ENCODE data around the gene TCP1. TPM values are rescaled to one million over a fixed set of nuclear protein-coding genes. Genes with fewer than 3 reads are reported as not detected.

TCP1 gene
- total and polyA plus RNA-seq, 2 of the 8 experiments (the other 6 are each of a cell fraction or from before 2014, with no cell fraction given) = 117 to 348 TPM

DNA sequence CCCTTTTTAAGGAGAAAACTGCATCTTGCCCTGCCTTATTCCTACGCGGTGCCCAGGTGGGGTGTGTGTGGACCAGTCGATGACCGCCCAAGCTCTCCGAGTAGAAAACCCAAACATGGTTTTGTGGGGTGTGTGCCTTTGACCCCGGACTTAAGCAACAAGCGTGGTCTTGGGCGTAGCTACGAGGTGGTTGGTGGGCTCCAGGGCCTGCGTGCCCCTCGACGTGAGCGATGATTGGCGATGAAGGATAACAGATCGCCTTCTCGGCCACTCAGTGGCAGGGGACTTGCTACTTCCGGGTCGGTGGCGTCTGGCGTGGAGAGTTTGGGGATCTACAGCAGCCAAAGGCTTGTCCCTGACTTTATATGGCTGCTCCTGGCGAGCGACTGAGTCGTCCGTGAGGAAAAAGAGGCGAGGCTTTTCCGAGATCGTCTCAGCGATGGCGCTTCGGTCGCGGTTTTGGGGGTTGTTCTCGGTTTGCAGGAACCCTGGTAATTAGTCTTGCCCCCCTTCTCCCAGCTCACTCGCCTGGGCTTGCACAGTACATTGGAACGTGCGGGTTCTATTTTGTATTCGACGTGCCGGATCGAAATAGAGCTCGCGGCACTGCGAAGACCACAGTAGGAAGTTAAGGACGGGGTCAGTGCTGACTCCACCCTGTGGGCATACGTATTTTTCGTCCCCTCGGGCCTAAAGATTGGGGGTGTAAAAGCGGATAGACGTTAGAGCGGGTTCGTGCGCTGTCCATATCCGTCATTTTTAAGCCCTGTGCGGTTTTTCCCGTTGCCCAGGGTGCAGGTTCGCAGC, 950 bp upstream of the TCP1 start, which contains the start of gene MRPL18:
TSS of gene MRPL18 (plus strand) at position 319 of the 807 bp plus-strand sequence. CDS start at position 440, 121 bp downstream.
- Histone ChIP-seq H3K4ac (replicated peaks; ENCODE audit: insufficient read length, low read depth, low read length) (peak within 1 kb of the TSS; percentile 76), H3K27ac (ENCODE audit: low read depth, low read length) (peak within 1 kb of the TSS; percentile 91), H3K9ac (replicated peaks in 1 of 4; ENCODE audit: extremely low read depth in 1 of 4, low read depth in 3 of 4, low read length in 3 of 4) (peak within 1 kb of the TSS; percentile 96 to 98 (median 97)), H2BK120ac (replicated peaks; ENCODE audit: low read depth, low read length) (peak within 1 kb of the TSS; percentile 38), H3K27me3 (replicated peaks in 1 of 4; ENCODE audit: control insufficient read depth in 3 of 4, extremely low read depth in 1 of 4, insufficient read depth in 3 of 4, low read length in 3 of 4) (no peaks in the 10 kb centered on the region), H2BK5ac (ENCODE audit: low read depth, low read length) (peak within 1 kb of the TSS; percentile 98), H3K4me1 (replicated peaks in 1 of 4; ENCODE audit: control insufficient read depth in 3 of 4, insufficient read depth in 4 of 4, low read length in 3 of 4) (peaks cover 0 to 12% (median 7%) of the 10 kb centered on the region in 4 experiments; a peak in 4 of 7 replicates), H3K79me2 (ENCODE audit: control insufficient read depth in 1 of 2, insufficient read depth in 2 of 2, low read length in 2 of 2) (peaks cover 20 to 77% of the 10 kb centered on the region in 2 experiments), H2BK20ac (ENCODE audit: low read length) (no peak within 1 kb of the TSS), H4K8ac (ENCODE audit: extremely low read depth, insufficient read depth, low read length) (peak within 1 kb of the TSS; percentile 98), H2BK12ac (ENCODE audit: low read depth, low read length) (peak within 1 kb of the TSS; percentile 22; the same call in 1 of the 2 replicates), H2BK15ac (ENCODE audit: low read length) (no peak within 1 kb of the TSS), H3K56ac (replicated peaks; ENCODE audit: insufficient read length, low read depth, low read length) (peak within 1 kb of the TSS; percentile 98), H3K36me3 (ENCODE audit: control insufficient read depth in 2 of 4, insufficient read depth in 4 of 4, low read length in 3 of 4) (peaks cover 6 to 57% (median 21%) of the 10 kb centered on the region in 4 experiments; a peak in 7 of 8 replicates), H3K18ac (ENCODE audit: extremely low read depth, low read length) (peak within 1 kb of the TSS; percentile 100), H3K9me3 (ENCODE audit: insufficient read depth in 2 of 2, low read depth in 1 of 2, low read length in 1 of 2) (no peaks in the 10 kb centered on the region), H3K4me3 (ENCODE audit: extremely low read depth in 1 of 4, insufficient read depth in 2 of 4, low read depth in 3 of 4, low read length in 4 of 4) (peak within 1 kb of the TSS; percentile 78 to 94 (median 90)), H2AFZ (ENCODE audit: low read length) (0 out of 2 replicates have a peak within 1 kb of the TSS, but pooled peaks have one; percentile 21), H4K5ac (ENCODE audit: insufficient read length, low read depth, low read length) (peak within 1 kb of the TSS; percentile 87), H4K20me1 (replicated peaks in 1 of 2; ENCODE audit: control insufficient read depth in 1 of 2, insufficient read depth in 2 of 2, low read length in 2 of 2) (peaks cover 4 to 7% of the 10 kb centered on the region in 2 experiments), H2AK5ac (ENCODE audit: low read depth, low read length) (no peak within 1 kb of the TSS; the same call in 1 of the 2 replicates), H3K23ac (ENCODE audit: insufficient read length) (no peak within 1 kb of the TSS), H3K23me2 (ENCODE audit: low read depth, low read length) (peaks cover 7% of the 10 kb centered on the region), H4K91ac (replicated peaks; ENCODE audit: insufficient read length, low read length) (peak within 1 kb of the TSS; percentile 95), H3K79me1 (ENCODE audit: low read depth, low read length) (no peaks in the 10 kb centered on the region; the same call in 1 of the 2 replicates), H3K4me2 (ENCODE audit: insufficient read depth in 1 of 2, low read depth in 2 of 2, low read length in 2 of 2) (peak within 1 kb of the TSS; percentile 81 to 99), H3K14ac (ENCODE audit: insufficient read length) (no peak within 1 kb of the TSS)
- POLR2A ChIA-PET (ENCODE audit: partially characterized antibody) = interaction anchor here (0.6 to 5.3 kb wide), 32 partner anchors 10 to 188 kb away, joined by 3 to 80 read pairs (median 6); partner anchors contain the start of genes ACAT2, IGF2R, PNLDC1 and SOD2
- CTCF ChIA-PET (ENCODE audit: partially characterized antibody) = interaction anchor here (0.6 to 2.3 kb wide), 8 partner anchors 51 to 676 kb away, joined by 3 to 11 read pairs (median 3); no protein-coding TSS in a partner anchor
- 2% methylated on average over 56 of the region's 56 CpGs; no CpG with 5 or more reads in 1 of the 2 experiments for WGBS, 2 experiments (ENCODE audit: extremely low coverage in 1 of 2, insufficient coverage in 1 of 2, insufficient read length in 1 of 2, insufficient replicate concordance in 2 of 2, low coverage in 1 of 2, low lambda C conversion rate in 2 of 2, missing lambda C conversion rate in 1 of 2)
- DNase-seq (ENCODE audit: low read depth in 1 of 2, low spot score in 2 of 2) (peak; percentile 77 to 96), FAIRE-seq (peak; percentile 24)
- TF ChIP-seq RXRA (IDR thresholded peaks at IDR 0.05; ENCODE audit: insufficient read depth, low read depth, low read length) = no peak
- peak; percentile 98 for TF ChIP-seq SP1 (IDR thresholded peaks at IDR 0.05; ENCODE audit: low read depth, low read length)
- TF ChIP-seq NRF1 (IDR thresholded peaks at IDR 0.05; ENCODE audit: low read depth, low read length) = no peak
- TF ChIP-seq, protein P1, sequence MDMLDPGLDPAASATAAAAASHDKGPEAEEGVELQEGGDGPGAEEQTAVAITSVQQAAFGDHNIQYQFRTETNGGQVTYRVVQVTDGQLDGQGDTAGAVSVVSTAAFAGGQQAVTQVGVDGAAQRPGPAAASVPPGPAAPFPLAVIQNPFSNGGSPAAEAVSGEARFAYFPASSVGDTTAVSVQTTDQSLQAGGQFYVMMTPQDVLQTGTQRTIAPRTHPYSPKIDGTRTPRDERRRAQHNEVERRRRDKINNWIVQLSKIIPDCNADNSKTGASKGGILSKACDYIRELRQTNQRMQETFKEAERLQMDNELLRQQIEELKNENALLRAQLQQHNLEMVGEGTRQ (IDR thresholded peaks at IDR 0.05; ENCODE audit: low read length) = no peak
- TF ChIP-seq CHD2 (IDR thresholded peaks at IDR 0.05; ENCODE audit: low read length) = peak; percentile 88
- peak; percentile 72 for TF ChIP-seq SP2 (IDR thresholded peaks at IDR 0.05; ENCODE audit: low read length)
- no peak for TF ChIP-seq SRF (IDR thresholded peaks at IDR 0.05; ENCODE audit: low read depth, low read length)
- TF ChIP-seq ASH2L (IDR thresholded peaks at IDR 0.05; ENCODE audit: low read length) = peak; percentile 61
- TF ChIP-seq POLR2A (IDR thresholded peaks at IDR 0.05; ENCODE audit: control extremely low read depth in 1 of 2, low read depth in 2 of 2, low read length in 2 of 2) = peak; percentile 58 to 84
- no peak for TF ChIP-seq TEAD4 (IDR thresholded peaks at IDR 0.05; ENCODE audit: low read depth, low read length)
- peak; percentile 75 for TF ChIP-seq PHF8 (conservative IDR thresholded peaks at IDR 0.05; ENCODE audit: low read depth, low read length)
